Measurements from ENCODE around the gene CD4.
A peak's percentile ranks its signal among the peaks of the same experiment; 100 is the strongest.

Gene CD4

GRCh38 chr12:6778217-6778573 lies 11.1 kb upstream of the CD4 start:
- TF ChIP-seq CTCF (IDR thresholded peaks at IDR 0.05; ENCODE audit: poor library complexity, severe bottlenecking) = no peak
- no peak overlapping the region for H3K27ac ChIP-seq (ENCODE audit: poor library complexity, severe bottlenecking)
- H3K4me3 ChIP-seq (ENCODE audit: severe bottlenecking) = no peak overlapping the region
- peaks cover 3% of the 10 kb centered on the region for H3K4me1 ChIP-seq (ENCODE audit: insufficient read depth, poor library complexity, severe bottlenecking)
- DNase-seq (ENCODE audit: low spot score) = no peak
- no peaks in the 10 kb centered on the region for H3K9me3 ChIP-seq (ENCODE audit: severe bottlenecking)
- no peak for ATAC-seq (ENCODE audit: low read depth)
- H3K36me3 ChIP-seq (ENCODE audit: low read depth) = no peaks in the 10 kb centered on the region
- H3K27me3 ChIP-seq (ENCODE audit: insufficient read depth, poor library complexity, severe bottlenecking) = no peaks in the 10 kb centered on the region

GRCh38 chr12:6778574-6779550 lies 10.5 kb upstream of the CD4 start:
- TF ChIP-seq CTCF (IDR thresholded peaks at IDR 0.05; ENCODE audit: poor library complexity, severe bottlenecking) = peak; percentile 94
- Histone ChIP-seq H3K4me1 (ENCODE audit: insufficient read depth, poor library complexity, severe bottlenecking) (peaks cover 3% of the 10 kb centered on the region), H3K27ac (ENCODE audit: poor library complexity, severe bottlenecking) (no peak overlapping the region), H3K27me3 (ENCODE audit: insufficient read depth, poor library complexity, severe bottlenecking) (no peaks in the 10 kb centered on the region), H3K4me3 (ENCODE audit: severe bottlenecking) (peak overlapping the region; percentile 20), H3K9me3 (ENCODE audit: severe bottlenecking) (no peaks in the 10 kb centered on the region), H3K36me3 (ENCODE audit: low read depth) (no peaks in the 10 kb centered on the region)
- DNase-seq (ENCODE audit: low spot score) (peak; percentile 92), ATAC-seq (ENCODE audit: low read depth) (peak; percentile 95)

GRCh38 chr12:6779708-6780432 lies 9.5 kb upstream of the CD4 start:
- Histone ChIP-seq H3K4me1 (ENCODE audit: insufficient read depth, poor library complexity, severe bottlenecking) (peaks cover 3% of the 10 kb centered on the region), H3K9me3 (ENCODE audit: severe bottlenecking) (no peaks in the 10 kb centered on the region), H3K4me3 (ENCODE audit: severe bottlenecking) (no peak overlapping the region), H3K27ac (ENCODE audit: poor library complexity, severe bottlenecking) (no peak overlapping the region), H3K36me3 (ENCODE audit: low read depth) (no peaks in the 10 kb centered on the region), H3K27me3 (ENCODE audit: insufficient read depth, poor library complexity, severe bottlenecking) (no peaks in the 10 kb centered on the region)
- DNase-seq (ENCODE audit: low spot score) (no peak), ATAC-seq (ENCODE audit: low read depth) (no peak)
- TF ChIP-seq CTCF (IDR thresholded peaks at IDR 0.05; ENCODE audit: poor library complexity, severe bottlenecking) = no peak

GRCh38 chr12:6780573-6780972 lies 8.8 kb upstream of the CD4 start:
- DNase-seq (ENCODE audit: low spot score) (no peak), ATAC-seq (ENCODE audit: low read depth) (no peak)
- no peak overlapping the region for H3K27ac ChIP-seq (ENCODE audit: poor library complexity, severe bottlenecking)
- peaks cover 3% of the 10 kb centered on the region for H3K4me1 ChIP-seq (ENCODE audit: insufficient read depth, poor library complexity, severe bottlenecking)
- H3K36me3 ChIP-seq (ENCODE audit: low read depth) = no peaks in the 10 kb centered on the region
- H3K9me3 ChIP-seq (ENCODE audit: severe bottlenecking) = no peaks in the 10 kb centered on the region
- no peak for TF ChIP-seq CTCF (IDR thresholded peaks at IDR 0.05; ENCODE audit: poor library complexity, severe bottlenecking)
- H3K4me3 ChIP-seq (ENCODE audit: severe bottlenecking) = no peak overlapping the region
- no peaks in the 10 kb centered on the region for H3K27me3 ChIP-seq (ENCODE audit: insufficient read depth, poor library complexity, severe bottlenecking)
